K562 treated with DMSO at 1 percent for 48 hours (cell line): ENCODE measurements around the gene HERPUD2. TPM values are rescaled to one million over a fixed set of nuclear protein-coding genes. Genes with fewer than 3 reads are reported as not detected.

Experiments used
- total RNA-seq: library from RNA; unstranded; fragments of 300-600 nt; gene quantifications from 2 replicates; pipeline ENCODE4 v1.2.3, GENCODE V29; 2022; ENCODE audit warnings: low replicate concordance; ENCODE audit errors: extremely low read depth

HERPUD2 gene, protein sequence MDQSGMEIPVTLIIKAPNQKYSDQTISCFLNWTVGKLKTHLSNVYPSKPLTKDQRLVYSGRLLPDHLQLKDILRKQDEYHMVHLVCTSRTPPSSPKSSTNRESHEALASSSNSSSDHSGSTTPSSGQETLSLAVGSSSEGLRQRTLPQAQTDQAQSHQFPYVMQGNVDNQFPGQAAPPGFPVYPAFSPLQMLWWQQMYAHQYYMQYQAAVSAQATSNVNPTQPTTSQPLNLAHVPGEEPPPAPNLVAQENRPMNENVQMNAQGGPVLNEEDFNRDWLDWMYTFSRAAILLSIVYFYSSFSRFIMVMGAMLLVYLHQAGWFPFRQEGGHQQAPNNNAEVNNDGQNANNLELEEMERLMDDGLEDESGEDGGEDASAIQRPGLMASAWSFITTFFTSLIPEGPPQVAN
- not detected in 2 replicates for total RNA-seq

DNA sequence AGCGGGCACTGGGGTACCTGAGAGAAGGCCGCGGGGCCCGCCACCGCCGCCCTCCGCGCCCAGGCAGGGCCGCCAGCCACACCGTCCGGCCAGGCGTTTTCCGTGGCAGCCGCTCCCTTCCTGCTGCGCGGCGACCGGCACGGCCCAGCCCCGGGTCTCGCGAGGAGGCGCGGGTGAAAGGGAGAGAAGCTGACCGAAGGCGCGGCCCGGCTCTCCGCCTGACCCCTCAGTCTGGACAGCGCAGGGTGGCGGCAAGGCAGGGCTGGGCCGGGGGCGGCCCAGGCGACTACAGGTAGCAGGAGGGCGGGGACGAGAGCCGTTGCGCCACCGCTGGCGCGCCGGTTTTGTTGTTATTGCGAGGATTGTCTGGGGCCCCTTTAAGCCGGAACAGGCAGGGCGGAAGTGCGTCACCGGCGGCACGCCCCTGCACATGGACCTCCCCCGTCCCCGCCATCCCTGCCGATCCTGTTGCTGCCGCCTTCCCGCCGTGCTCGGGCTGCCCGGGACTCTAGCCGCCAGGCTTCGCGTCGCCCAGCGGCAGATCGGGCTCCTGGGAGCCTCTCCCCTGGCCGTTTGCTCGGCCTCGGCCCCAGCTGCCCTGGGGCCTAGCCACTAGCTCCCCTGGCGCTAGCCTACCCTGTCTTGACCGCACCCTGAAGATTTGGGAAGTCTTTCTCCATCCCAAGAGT lies at the start of gene HERPUD2:
TSS of gene HERPUD2 (minus strand) at position 352 of the 689 bp plus-strand sequence. CDS start 805 bp downstream, outside the sequence.

Other genes starting within 250 kb of the HERPUD2 start
- gene SEPTIN7, start 105.9 kb upstream of the HERPUD2 start, total RNA-seq, result not detected in 2 replicates